ENCODE data around the gene TRPM3. TPM values are rescaled to one million over a fixed set of nuclear protein-coding genes. Genes with fewer than 3 reads are reported as not detected.
"Not testable (repeated sequence)": the region's sequence is repeated elsewhere in the genome, so short reads cannot be mapped to it uniquely, and the experiment has no call there.

The TRPM3 gene
- total RNA-seq, 1 experiment from 2014 or later: not detected

GRCh38 chr9:70658765-70659164, 462.7 kb downstream of the TRPM3 start:
- DNase-seq (ENCODE audit: low read depth): no peak

- DNase-seq (ENCODE audit: low read depth): no peak
Measured at GRCh38 chr9:70656281-70656680, 465.1 kb downstream of the TRPM3 start.

- no peak for DNase-seq (ENCODE audit: low read depth)
Measured at GRCh38 chr9:70654144-70654543, 467.3 kb downstream of the TRPM3 start.

- not testable (repeated sequence) for DNase-seq (ENCODE audit: low read depth)
Measured at GRCh38 chr9:70644627-70645026, 476.8 kb downstream of the TRPM3 start.

- no peak for DNase-seq (ENCODE audit: low read depth)
Measured at GRCh38 chr9:70642341-70642740, 479.1 kb downstream of the TRPM3 start.

GRCh38 chr9:70641631-70642030, 479.8 kb downstream of the TRPM3 start:
- DNase-seq (ENCODE audit: low read depth): no peak

- DNase-seq (ENCODE audit: low read depth): no peak
Measured at GRCh38 chr9:70641031-70641430, 480.4 kb downstream of the TRPM3 start.

- DNase-seq (ENCODE audit: low read depth): peak; percentile 43
Measured at GRCh38 chr9:70639853-70640814, 481.3 kb downstream of the TRPM3 start.

- peak; percentile 49 for DNase-seq (ENCODE audit: low read depth)
Measured at GRCh38 chr9:70635790-70636189, 485.6 kb downstream of the TRPM3 start.

GRCh38 chr9:70634696-70635095, 486.7 kb downstream of the TRPM3 start:
- DNase-seq (ENCODE audit: low read depth): no peak

- no peak for DNase-seq (ENCODE audit: low read depth)
Measured at GRCh38 chr9:70630971-70631370, 490.4 kb downstream of the TRPM3 start.

- DNase-seq (ENCODE audit: low read depth): peak; percentile 13
Measured at GRCh38 chr9:70629080-70629685, 492.2 kb downstream of the TRPM3 start.

GRCh38 chr9:70625078-70625477, 496.3 kb downstream of the TRPM3 start:
- DNase-seq (ENCODE audit: low read depth): no peak

- DNase-seq (ENCODE audit: low read depth): no peak
Measured at GRCh38 chr9:70618784-70619183, 502.6 kb downstream of the TRPM3 start.

- DNase-seq (ENCODE audit: low read depth): no peak
Measured at GRCh38 chr9:70617033-70617828, 504.2 kb downstream of the TRPM3 start.

- no peak for DNase-seq (ENCODE audit: low read depth)
Measured at GRCh38 chr9:70616228-70616990, 505.0 kb downstream of the TRPM3 start.

- no peak for DNase-seq (ENCODE audit: low read depth)
Measured at GRCh38 chr9:70615464-70616138, 505.8 kb downstream of the TRPM3 start.

- DNase-seq (ENCODE audit: low read depth): no peak
Measured at GRCh38 chr9:70614786-70615463, 506.5 kb downstream of the TRPM3 start.

GRCh38 chr9:70613024-70613768, 508.2 kb downstream of the TRPM3 start:
- no peak for DNase-seq (ENCODE audit: low read depth)

GRCh38 chr9:70610287-70610644, 511.2 kb downstream of the TRPM3 start:
- DNase-seq (ENCODE audit: low read depth): no peak

All from RPMI7951 (cell line).